MV-4-11 (cell line): ENCODE data around the gene FAM174B.

Experiments used
- DNase-seq: peaks from one replicate; lab custom pipeline; 2025; lab: John Stamatoyannopoulos, UW

The FAM174B gene

GRCh38 chr15:92664178-92664900, 8.8 kb upstream of the FAM174B start:
- DNase-seq, result no peak

GRCh38 chr15:92663250-92663951, 7.8 kb upstream of the FAM174B start:
- DNase-seq, result no peak

GRCh38 chr15:92662762-92663161, 7.2 kb upstream of the FAM174B start:
- DNase-seq, result no peak

GRCh38 chr15:92661956-92662355, 6.4 kb upstream of the FAM174B start:
- no peak for DNase-seq

- DNase-seq, result no peak
These were observed 5.5 kb upstream of the FAM174B start for GRCh38 chr15:92661069-92661468.

GRCh38 chr15:92657486-92657885, 1.9 kb upstream of the FAM174B start:
- no peak for DNase-seq

GRCh38 chr15:92656089-92656488, 514 bp upstream of the FAM174B start:
- DNase-seq, result no peak

GRCh38 chr15:92654662-92655061, 913 bp downstream of the FAM174B start:
- no peak for DNase-seq

GRCh38 chr15:92653836-92654539, 1.6 kb downstream of the FAM174B start:
- no peak for DNase-seq

- no peak for DNase-seq
These were observed 2.2 kb downstream of the FAM174B start for GRCh38 chr15:92653366-92653765.

- no peak for DNase-seq
These were observed 3.0 kb downstream of the FAM174B start for GRCh38 chr15:92652576-92652966.

GRCh38 chr15:92651877-92652575, 3.5 kb downstream of the FAM174B start:
- DNase-seq, result no peak

GRCh38 chr15:92650966-92651365, 4.6 kb downstream of the FAM174B start:
- no peak for DNase-seq

GRCh38 chr15:92650256-92650655, 5.3 kb downstream of the FAM174B start:
- DNase-seq, result no peak

GRCh38 chr15:92648190-92648875, 7.2 kb downstream of the FAM174B start:
- no peak for DNase-seq

- DNase-seq, result no peak
These were observed 8.0 kb downstream of the FAM174B start for GRCh38 chr15:92647467-92648163.

- no peak for DNase-seq
These were observed 9.4 kb downstream of the FAM174B start for GRCh38 chr15:92646216-92646615.

- no peak for DNase-seq
These were observed 9.8 kb downstream of the FAM174B start for GRCh38 chr15:92645731-92646130.

GRCh38 chr15:92645051-92645631, 10.4 kb downstream of the FAM174B start:
- no peak for DNase-seq

- DNase-seq, result no peak
These were observed 11.4 kb downstream of the FAM174B start for GRCh38 chr15:92643849-92644815.
